ENCODE data around the gene STARD7. TPM values are rescaled to one million over a fixed set of nuclear protein-coding genes. Genes with fewer than 3 reads are reported as not detected.

Gene STARD7
- total and polyA plus RNA-seq, 10 of the 15 experiments (the other 5 are each of a cell fraction or from before 2014, with no cell fraction given) = 85.4 to 237 (median 153) TPM

GRCh38 chr2:96161898-96162297 is 46.7 kb downstream of the STARD7 start:
- Histone ChIP-seq H3K79me2 (ENCODE audit: control insufficient read depth, insufficient read depth, low read length) (no peaks in the 10 kb centered on the region; the same call in none of the 2 replicates), H3K4me3 (peak overlapping the region; percentile 18; the same call in 1 of the 2 replicates), H4K20me1 (ENCODE audit: control insufficient read depth, insufficient read depth) (no peaks in the 10 kb centered on the region), H3K27me3 (replicated peaks in 1 of 2; ENCODE audit: control insufficient read depth in 2 of 2, insufficient read depth in 2 of 2, low read length in 1 of 2) (no peaks in the 10 kb centered on the region), H2AFZ (ENCODE audit: control insufficient read depth, low read depth, low read length) (peak overlapping the region; percentile 0; the same call in 1 of the 2 replicates), H3K9ac (ENCODE audit: control insufficient read depth, insufficient read depth, low read length) (no peak overlapping the region; the same call in 1 of the 2 replicates), H3K4me2 (ENCODE audit: control insufficient read depth, insufficient read depth) (peak overlapping the region; percentile 93), H3K4me1 (ENCODE audit: control insufficient read depth, insufficient read depth, low read length) (peaks cover 72% of the 10 kb centered on the region), H3K27ac (ENCODE audit: control insufficient read depth, insufficient read depth) (peak overlapping the region; percentile 100), H3K9me3 (replicated peaks; ENCODE audit: control insufficient read depth, insufficient read depth, low read length) (peaks cover 3% of the 10 kb centered on the region; the same call in 2 of the 3 replicates), H3K36me3 (ENCODE audit: control insufficient read depth in 2 of 2, insufficient read depth in 2 of 2, low read length in 1 of 2) (no peaks in the 10 kb centered on the region)
- intact Hi-C loops (cut with micrococcal nuclease; ENCODE audit: unreplicated experiment) = no loop called here
- DNase-seq (ENCODE audit: low read depth, low spot score) (peak; percentile 66), ATAC-seq (no peak), FAIRE-seq (no peak)
- in situ Hi-C loops (cut with MboI) = no loop called here
- ChIA-PET RAD21 (ENCODE audit: unreplicated experiment) (interaction anchor here (2.9 to 5.4 kb wide), 3 partner anchors 12 to 20 kb away, joined by 34 to 59 read pairs (median 50); no protein-coding TSS in a partner anchor), SMC1A (ENCODE audit: uncharacterized antibody, unreplicated experiment) (interaction anchor here (0.9 to 4.1 kb wide), 5 partner anchors 12 to 72 kb away, joined by 3 to 52 read pairs (median 5); partner anchors contain the start of gene DUSP2), POLR2A (interaction anchor here (1.0 to 6.3 kb wide), 5 partner anchors 15 to 46 kb away, joined by 3 to 80 read pairs (median 14); partner anchors contain the start of genes ASTL, DUSP2 and STARD7), CTCF (interaction anchor here (1.0 to 5.5 kb wide), 3 partner anchors 12 to 23 kb away, joined by 4 to 68 read pairs (median 25); partner anchors contain the start of genes ASTL and DUSP2)
- 0% methylated on average over 5 of the region's 5 CpGs for WGBS (ENCODE audit: insufficient coverage, insufficient replicate concordance, low lambda C conversion rate, missing lambda C conversion rate)
- no TSS peak for BruUV-seq (replicated peaks)
- TF ChIP-seq NBN (IDR thresholded peaks at IDR 0.05) (peak; percentile 43; the same call in 1 of the 2 replicates), MEF2B (IDR thresholded peaks at IDR 0.05; ENCODE audit: partially characterized antibody, poor library complexity, severe bottlenecking) (peak; percentile 21), SP1 (IDR thresholded peaks at IDR 0.05; ENCODE audit: low read depth, low read length) (no peak), MTA3 (IDR thresholded peaks at IDR 0.05; ENCODE audit: borderline replicate concordance, low read length) (no peak), E2F4 (IDR thresholded peaks at IDR 0.05; ENCODE audit: low read depth, low read length) (no peak), BHLHE40 (IDR thresholded peaks at IDR 0.05; ENCODE audit: borderline replicate concordance in 1 of 2, low read depth in 2 of 2, low read length in 1 of 2) (0 out of 4 replicates have a peak, but pooled peaks of 1 of the 2 experiments have one; percentile 6), IKZF1 (conservative IDR thresholded peaks at IDR 0.05) (peak; percentile 61; the same call in 1 of the 2 replicates), MTA2 (IDR thresholded peaks at IDR 0.05; ENCODE audit: low read depth) (peak; percentile 48), IKZF2 (IDR thresholded peaks at IDR 0.05) (peak; percentile 80 to 82)
- TF ChIP-seq, protein P1, sequence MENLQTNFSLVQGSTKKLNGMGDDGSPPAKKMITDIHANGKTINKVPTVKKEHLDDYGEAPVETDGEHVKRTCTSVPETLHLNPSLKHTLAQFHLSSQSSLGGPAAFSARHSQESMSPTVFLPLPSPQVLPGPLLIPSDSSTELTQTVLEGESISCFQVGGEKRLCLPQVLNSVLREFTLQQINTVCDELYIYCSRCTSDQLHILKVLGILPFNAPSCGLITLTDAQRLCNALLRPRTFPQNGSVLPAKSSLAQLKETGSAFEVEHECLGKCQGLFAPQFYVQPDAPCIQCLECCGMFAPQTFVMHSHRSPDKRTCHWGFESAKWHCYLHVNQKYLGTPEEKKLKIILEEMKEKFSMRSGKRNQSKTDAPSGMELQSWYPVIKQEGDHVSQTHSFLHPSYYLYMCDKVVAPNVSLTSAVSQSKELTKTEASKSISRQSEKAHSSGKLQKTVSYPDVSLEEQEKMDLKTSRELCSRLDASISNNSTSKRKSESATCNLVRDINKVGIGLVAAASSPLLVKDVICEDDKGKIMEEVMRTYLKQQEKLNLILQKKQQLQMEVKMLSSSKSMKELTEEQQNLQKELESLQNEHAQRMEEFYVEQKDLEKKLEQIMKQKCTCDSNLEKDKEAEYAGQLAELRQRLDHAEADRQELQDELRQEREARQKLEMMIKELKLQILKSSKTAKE (IDR thresholded peaks at IDR 0.05; ENCODE audit: low read depth, poor library complexity, severe bottlenecking) = peak; percentile 57
- TF ChIP-seq, protein P2, sequence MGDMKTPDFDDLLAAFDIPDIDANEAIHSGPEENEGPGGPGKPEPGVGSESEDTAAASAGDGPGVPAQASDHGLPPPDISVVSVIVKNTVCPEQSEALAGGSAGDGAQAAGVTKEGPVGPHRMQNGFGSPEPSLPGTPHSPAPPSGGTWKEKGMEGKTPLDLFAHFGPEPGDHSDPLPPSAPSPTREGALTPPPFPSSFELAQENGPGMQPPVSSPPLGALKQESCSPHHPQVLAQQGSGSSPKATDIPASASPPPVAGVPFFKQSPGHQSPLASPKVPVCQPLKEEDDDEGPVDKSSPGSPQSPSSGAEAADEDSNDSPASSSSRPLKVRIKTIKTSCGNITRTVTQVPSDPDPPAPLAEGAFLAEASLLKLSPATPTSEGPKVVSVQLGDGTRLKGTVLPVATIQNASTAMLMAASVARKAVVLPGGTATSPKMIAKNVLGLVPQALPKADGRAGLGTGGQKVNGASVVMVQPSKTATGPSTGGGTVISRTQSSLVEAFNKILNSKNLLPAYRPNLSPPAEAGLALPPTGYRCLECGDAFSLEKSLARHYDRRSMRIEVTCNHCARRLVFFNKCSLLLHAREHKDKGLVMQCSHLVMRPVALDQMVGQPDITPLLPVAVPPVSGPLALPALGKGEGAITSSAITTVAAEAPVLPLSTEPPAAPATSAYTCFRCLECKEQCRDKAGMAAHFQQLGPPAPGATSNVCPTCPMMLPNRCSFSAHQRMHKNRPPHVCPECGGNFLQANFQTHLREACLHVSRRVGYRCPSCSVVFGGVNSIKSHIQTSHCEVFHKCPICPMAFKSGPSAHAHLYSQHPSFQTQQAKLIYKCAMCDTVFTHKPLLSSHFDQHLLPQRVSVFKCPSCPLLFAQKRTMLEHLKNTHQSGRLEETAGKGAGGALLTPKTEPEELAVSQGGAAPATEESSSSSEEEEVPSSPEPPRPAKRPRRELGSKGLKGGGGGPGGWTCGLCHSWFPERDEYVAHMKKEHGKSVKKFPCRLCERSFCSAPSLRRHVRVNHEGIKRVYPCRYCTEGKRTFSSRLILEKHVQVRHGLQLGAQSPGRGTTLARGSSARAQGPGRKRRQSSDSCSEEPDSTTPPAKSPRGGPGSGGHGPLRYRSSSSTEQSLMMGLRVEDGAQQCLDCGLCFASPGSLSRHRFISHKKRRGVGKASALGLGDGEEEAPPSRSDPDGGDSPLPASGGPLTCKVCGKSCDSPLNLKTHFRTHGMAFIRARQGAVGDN (IDR thresholded peaks at IDR 0.05) = peak; percentile 86
- TF ChIP-seq, protein P3, sequence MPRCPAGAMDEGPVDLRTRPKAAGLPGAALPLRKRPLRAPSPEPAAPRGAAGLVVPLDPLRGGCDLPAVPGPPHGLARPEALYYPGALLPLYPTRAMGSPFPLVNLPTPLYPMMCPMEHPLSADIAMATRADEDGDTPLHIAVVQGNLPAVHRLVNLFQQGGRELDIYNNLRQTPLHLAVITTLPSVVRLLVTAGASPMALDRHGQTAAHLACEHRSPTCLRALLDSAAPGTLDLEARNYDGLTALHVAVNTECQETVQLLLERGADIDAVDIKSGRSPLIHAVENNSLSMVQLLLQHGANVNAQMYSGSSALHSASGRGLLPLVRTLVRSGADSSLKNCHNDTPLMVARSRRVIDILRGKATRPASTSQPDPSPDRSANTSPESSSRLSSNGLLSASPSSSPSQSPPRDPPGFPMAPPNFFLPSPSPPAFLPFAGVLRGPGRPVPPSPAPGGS (IDR thresholded peaks at IDR 0.05; ENCODE audit: borderline replicate concordance, insufficient read depth, low read depth, low read length, poor library complexity, severe bottlenecking) = no peak

All from GM12878 (cell line).